B cell (primary cell): ENCODE measurements around the gene UBR3. TPM values are rescaled to one million over a fixed set of nuclear protein-coding genes. Genes with fewer than 3 reads are reported as not detected.

Experiments used
- ATAC-seq: fragments of 200-7000 bp; cut with Tn5 transposase; one replicate; pipeline ENCODE4 v1.10.0; 2021; ENCODE audit warnings: low read depth, mild to moderate bottlenecking, moderate number of reproducible peaks, moderate library complexity
- CTCF ChIA-PET: fragments of 350-600 bp; sonication (Branson Sonifier 250); formaldehyde crosslinking; loops from one replicate; lab custom pipeline; 2021; ENCODE audit warnings: antibody characterized with exemption, inconsistent platforms; lab: Charles Lee
- POLR2A ChIA-PET: fragments of 350-600 bp; sonication (Branson Sonifier 250); formaldehyde crosslinking; loops from one replicate; lab custom pipeline; 2021; ENCODE audit warnings: antibody characterized with exemption; lab: Charles Lee
- DNase-seq: peaks from one replicate; pipeline ENCODE4 v3.0.0; 2013
- H2AFZ ChIP-seq: 2 replicates; pipeline ENCODE4 v1.6.1; 2012; ENCODE audit warnings: mild to moderate bottlenecking, low read depth, low read length; ENCODE audit not compliant: insufficient read depth, poor library complexity, severe bottlenecking
- H3K27ac ChIP-seq, 2 donors: 1 replicate in 1 of 2; 2 replicates in 1 of 2; pipeline ENCODE4 v1.5.1; 2012 to 2013; ENCODE audit warnings: low read length in 2 of 2, mild to moderate bottlenecking in 2 of 2, moderate library complexity in 1 of 2
- H3K27me3 ChIP-seq, 4 experiments: fragments of 200-600 bp in 1 of 4; sonication (generic) in 1 of 4; replicated peaks in 1 of 4; 1 replicate in 2 of 4; 2 replicates in 2 of 4; pipeline versions ENCODE4 v1.6.1 to v1.7.0; 2013 to 2016; ENCODE audit warnings: low read length in 3 of 4, mild to moderate bottlenecking in 2 of 4, mixed read lengths in 1 of 4, moderate library complexity in 1 of 4; ENCODE audit not compliant: insufficient read depth in 4 of 4, control insufficient read depth in 3 of 4; ENCODE audit errors: control extremely low read depth in 1 of 4
- H3K36me3 ChIP-seq, 2 experiments: replicated peaks in 1 of 2; 1 replicate in 1 of 2; 2 replicates in 1 of 2; pipeline versions ENCODE4 v1.6.1 to v1.7.1; 2013; ENCODE audit warnings: low read length in 1 of 2; ENCODE audit not compliant: insufficient read depth in 2 of 2, control insufficient read depth in 1 of 2; ENCODE audit errors: control extremely low read depth in 1 of 2, extremely low read depth in 1 of 2
- H3K4me1 ChIP-seq, 2 donors: fragments of 200-600 bp in 1 of 2; sonication (generic) in 1 of 2; 1 replicate in 1 of 2; 2 replicates in 1 of 2; pipeline versions ENCODE4 v1.5.1 to v1.6.1; 2013 to 2017; ENCODE audit warnings: low read length in 2 of 2; ENCODE audit not compliant: control insufficient read depth in 2 of 2, insufficient read depth in 2 of 2
- H3K4me2 ChIP-seq: replicated peaks from 2 replicates; pipeline ENCODE3; 2012; ENCODE audit warnings: mild to moderate bottlenecking, low read depth, low read length; ENCODE audit not compliant: poor library complexity, severe bottlenecking
- H3K4me3 ChIP-seq, 5 experiments: fragments of 200-600 bp in 1 of 5; sonication (generic) in 1 of 5; 1 replicate in 3 of 5; 2 replicates in 2 of 5; pipeline versions ENCODE4 v1.5.1 to v1.7.0; 2011 to 2016; ENCODE audit warnings: low read length in 4 of 5, mild to moderate bottlenecking in 4 of 5, low read depth in 2 of 5, control low read depth in 1 of 5, moderate library complexity in 1 of 5; ENCODE audit not compliant: insufficient read depth in 1 of 5; ENCODE audit errors: control extremely low read depth in 1 of 5, extremely low read depth in 1 of 5
- H3K79me2 ChIP-seq: fragments of 200-600 bp; sonication (generic); one replicate; pipeline ENCODE4 v1.6.0; 2016; ENCODE audit warnings: low read length; ENCODE audit not compliant: control insufficient read depth, insufficient read depth
- H3K9ac ChIP-seq: fragments of 200-600 bp; sonication (generic); 2 replicates; pipeline ENCODE4 v1.6.1; 2017; ENCODE audit warnings: mild to moderate bottlenecking, low read length, moderate library complexity
- H3K9me3 ChIP-seq, 3 donors: one replicate each; pipeline versions ENCODE4 v1.6.1 to v1.7.1; 2013; ENCODE audit warnings: low read length in 2 of 3; ENCODE audit not compliant: control insufficient read depth in 2 of 3, insufficient read depth in 1 of 3; ENCODE audit errors: control extremely low read depth in 1 of 3
- H4K20me1 ChIP-seq: 2 replicates; pipeline ENCODE4 v1.6.0; 2012; ENCODE audit warnings: mild to moderate bottlenecking, low read length; ENCODE audit not compliant: insufficient read depth, control insufficient read depth, poor library complexity, severe bottlenecking
- H3K27ac Mint-ChIP-seq: one replicate; pipeline ENCODE4 v1.8.0; 2021; ENCODE audit warnings: mixed read lengths
- H3K27me3 Mint-ChIP-seq: one replicate; pipeline ENCODE4 v1.8.0; 2021; ENCODE audit warnings: mixed read lengths
- H3K4me1 Mint-ChIP-seq: one replicate; pipeline ENCODE4 v1.8.0; 2021; ENCODE audit warnings: mixed read lengths
- H3K4me3 Mint-ChIP-seq: one replicate; pipeline ENCODE4 v1.8.0; 2021; ENCODE audit warnings: mixed read lengths
- H3K9me3 Mint-ChIP-seq: one replicate; pipeline ENCODE4 v1.8.0; 2022; ENCODE audit warnings: mixed read lengths; ENCODE audit not compliant: insufficient read depth
- CTCF ChIP-seq: fragments of 200-600 bp; IDR thresholded peaks from one replicate; pipeline ENCODE4 v1.8.0; 2022; ENCODE audit warnings: antibody characterized with exemption, mild to moderate bottlenecking
- EZH2 ChIP-seq: IDR thresholded peaks from 2 replicates; pipeline ENCODE4 v1.6.1; 2012; ENCODE audit warnings: borderline replicate concordance, low read depth, mild to moderate bottlenecking, moderate library complexity, low read length; ENCODE audit not compliant: insufficient read depth, poor library complexity, severe bottlenecking
- WGBS: methylation state at CpG from one replicate; pipeline ENCODE4 v1.1.5; 2013; ENCODE audit warnings: missing lambda C conversion rate; ENCODE audit not compliant: insufficient coverage; 5-methylcytosine and 5-hydroxymethylcytosine counted together
- intact Hi-C: fragments of 100-400 bp; cut with micrococcal nuclease; formaldehyde crosslinking; loops from one replicate; pipeline ENCODE4 v1.10.0; 2022
- polyA plus RNA-seq: library from polyadenylated mRNA; depleted of rRNA; stranded (reverse); fragments of >200 nt; gene quantifications from 2 replicates; pipeline ENCODE4 v1.2.3, GENCODE V29; 2012
- total RNA-seq, 2 donors: library from RNA; stranded (reverse); fragments of 120-200 nt in 1 of 2; gene quantifications; 1 replicate in 1 of 2; 2 replicates in 1 of 2; pipeline versions ENCODE4 v1.2.3 to v1.2.4, GENCODE V29; 2013 to 2022

Gene UBR3
- total and polyA plus RNA-seq, 2 donors (not counting 1 experiment from before 2014, with no cell fraction given): 5.9 to 58.1 TPM

GRCh38 chr2:170052151-170052550, 224.9 kb downstream of the UBR3 start:
- H3K27ac ChIP-seq: no peak overlapping the region
- H3K9me3 ChIP-seq: no peaks in the 10 kb centered on the region
- H3K4me3 Mint-ChIP-seq: no peak overlapping the region
- H3K9ac ChIP-seq: no peak overlapping the region
- H3K27me3 ChIP-seq: no peaks in the 10 kb centered on the region
- H3K79me2 ChIP-seq: no peaks in the 10 kb centered on the region
- no peaks in the 10 kb centered on the region for H3K4me1 ChIP-seq
- DNase-seq (no peak), ATAC-seq (no peak)
- no peaks in the 10 kb centered on the region for H4K20me1 ChIP-seq
- H3K27ac Mint-ChIP-seq: no peak overlapping the region
- no peaks in the 10 kb centered on the region for H3K27me3 Mint-ChIP-seq
- no peak overlapping the region for H3K4me2 ChIP-seq
- ChIA-PET CTCF (no interaction called here), POLR2A (no interaction called here)
- no peak overlapping the region for H2AFZ ChIP-seq
- no peaks in the 10 kb centered on the region for H3K9me3 Mint-ChIP-seq
- intact Hi-C loops: no loop called here
- TF ChIP-seq CTCF (no peak), EZH2 (no peak)
- WGBS: no CpG with 5 or more reads among the region's 2 CpGs
- no peak overlapping the region for H3K4me3 ChIP-seq
- H3K36me3 ChIP-seq: peaks cover 0 to 3% of the 10 kb centered on the region in 2 experiments
- no peaks in the 10 kb centered on the region for H3K4me1 Mint-ChIP-seq

- Histone ChIP-seq H3K36me3 (peaks cover 0 to 1% of the 10 kb centered on the region in 2 experiments), H3K79me2 (no peaks in the 10 kb centered on the region), H3K9ac (no peak overlapping the region), H3K9me3 (no peaks in the 10 kb centered on the region), H4K20me1 (no peaks in the 10 kb centered on the region), H3K27ac (no peak overlapping the region), H3K4me2 (no peak overlapping the region), H3K4me3 (no peak overlapping the region), H3K27me3 (no peaks in the 10 kb centered on the region), H2AFZ (no peak overlapping the region), H3K4me1 (peaks cover 0 to 3% of the 10 kb centered on the region in 2 donors)
- H3K4me3 Mint-ChIP-seq: no peak overlapping the region
- H3K4me1 Mint-ChIP-seq: peaks cover 4% of the 10 kb centered on the region
- intact Hi-C loops: no loop called here
- ATAC-seq (no peak), DNase-seq (no peak)
- CTCF ChIA-PET: no interaction called here
- H3K9me3 Mint-ChIP-seq: no peaks in the 10 kb centered on the region
- no peaks in the 10 kb centered on the region for H3K27me3 Mint-ChIP-seq
- TF ChIP-seq EZH2 (no peak), CTCF (no peak)
- no peak overlapping the region for H3K27ac Mint-ChIP-seq
- 100% methylated on average over 1 of the region's 5 CpGs for WGBS
- POLR2A ChIA-PET: no interaction called here
These were observed 227.7 kb downstream of the UBR3 start for GRCh38 chr2:170054997-170055396.
